H9 (cell line): ENCODE measurements around the gene ABHD17C. TPM values are rescaled to one million over a fixed set of nuclear protein-coding genes. Genes with fewer than 3 reads are reported as not detected.

Experiments used
- DNase-seq: peaks from one replicate; pipeline ENCODE4 v3.0.0-alpha.2; 2017
- H2AFZ ChIP-seq: one replicate; pipeline ENCODE4 v1.6.1; 2013; ENCODE audit warnings: mild to moderate bottlenecking, low read length, control low read depth, moderate library complexity
- H2AK5ac ChIP-seq: 2 replicates; pipeline ENCODE4 v1.6.1; 2013; ENCODE audit warnings: low read length, control low read depth, mixed read lengths; ENCODE audit not compliant: insufficient read length
- H2BK120ac ChIP-seq: one replicate; pipeline ENCODE4 v1.6.1; 2013; ENCODE audit warnings: low read depth, mild to moderate bottlenecking, low read length, control low read depth, inconsistent platforms; ENCODE audit not compliant: poor library complexity, severe bottlenecking
- H2BK12ac ChIP-seq: 2 replicates; pipeline ENCODE4 v1.6.1; 2013; ENCODE audit warnings: low read length, control low read depth, mixed read lengths, low read depth; ENCODE audit not compliant: insufficient read length
- H2BK15ac ChIP-seq: 2 replicates; pipeline ENCODE4 v1.6.1; 2013; ENCODE audit warnings: low read depth, low read length, control low read depth
- H2BK20ac ChIP-seq: one replicate; pipeline ENCODE4 v1.6.1; 2013; ENCODE audit warnings: low read depth, mild to moderate bottlenecking, low read length, control low read depth, inconsistent platforms; ENCODE audit not compliant: poor library complexity, severe bottlenecking
- H2BK5ac ChIP-seq: 2 replicates; pipeline ENCODE4 v1.6.1; 2013; ENCODE audit warnings: low read length, control low read depth, mixed read lengths; ENCODE audit not compliant: insufficient read length
- H3K14ac ChIP-seq: 2 replicates; pipeline ENCODE4 v1.6.1; 2013; ENCODE audit warnings: low read length, control low read depth; ENCODE audit not compliant: insufficient read depth
- H3K18ac ChIP-seq: 2 replicates; pipeline ENCODE4 v1.6.1; 2013; ENCODE audit warnings: low read depth, mild to moderate bottlenecking, mixed read lengths, low read length, control low read depth; ENCODE audit not compliant: insufficient read length
- H3K23ac ChIP-seq: 2 replicates; pipeline ENCODE4 v1.6.1; 2013; ENCODE audit warnings: low read length, control low read depth, mixed read lengths, low read depth; ENCODE audit not compliant: insufficient read length
- H3K23me2 ChIP-seq: 2 replicates; pipeline ENCODE4 v1.6.1; 2013; ENCODE audit warnings: low read depth, mild to moderate bottlenecking, mixed read lengths, low read length, control low read depth; ENCODE audit not compliant: insufficient read length, poor library complexity, severe bottlenecking
- H3K27ac ChIP-seq: 2 replicates; pipeline ENCODE4 v1.5.1; 2013; ENCODE audit warnings: low read length, control low read depth, mixed read lengths, low read depth; ENCODE audit not compliant: insufficient read length
- H3K27me3 ChIP-seq: 2 replicates; pipeline ENCODE4 v1.6.1; 2013; ENCODE audit warnings: low read length, control low read depth, inconsistent platforms; ENCODE audit not compliant: insufficient read depth
- H3K4ac ChIP-seq: 2 replicates; pipeline ENCODE4 v1.6.1; 2013; ENCODE audit warnings: low read depth, mild to moderate bottlenecking, control low read depth, inconsistent platforms, low read length, moderate library complexity
- H3K4me1 ChIP-seq: 2 replicates; pipeline ENCODE4 v1.6.1; 2013; ENCODE audit warnings: low read length, control low read depth, inconsistent platforms; ENCODE audit not compliant: insufficient read depth
- H3K4me2 ChIP-seq: 2 replicates; pipeline ENCODE4 v1.6.1; 2013; ENCODE audit warnings: low read length, control low read depth, mixed read lengths; ENCODE audit not compliant: insufficient read length, insufficient read depth
- H3K56ac ChIP-seq: 2 replicates; pipeline ENCODE4 v1.6.1; 2013; ENCODE audit warnings: low read depth, mild to moderate bottlenecking, mixed read lengths, low read length, control low read depth; ENCODE audit not compliant: insufficient read length
- H3K79me1 ChIP-seq: 2 replicates; pipeline ENCODE4 v1.6.1; 2013; ENCODE audit warnings: low read depth, mild to moderate bottlenecking, moderate library complexity, low read length, control low read depth, inconsistent platforms; ENCODE audit not compliant: insufficient read depth, poor library complexity, severe bottlenecking
- H3K79me2 ChIP-seq: 2 replicates; pipeline ENCODE4 v1.6.1; 2013; ENCODE audit warnings: low read length, control low read depth, inconsistent platforms; ENCODE audit not compliant: insufficient read depth
- H3K9ac ChIP-seq: 2 replicates; pipeline ENCODE4 v1.6.1; 2013; ENCODE audit warnings: low read length, control low read depth, mixed read lengths; ENCODE audit not compliant: insufficient read length; ENCODE audit errors: extremely low read depth
- H3K9me3 ChIP-seq: one replicate; pipeline ENCODE4 v1.6.1; 2013; ENCODE audit warnings: low read depth, low read length, inconsistent platforms; ENCODE audit not compliant: control insufficient read depth
- H3T11ph ChIP-seq: one replicate; pipeline ENCODE4 v1.6.1; 2013; ENCODE audit warnings: mild to moderate bottlenecking, low read length, control low read depth, inconsistent platforms
- H4K20me1 ChIP-seq: one replicate; pipeline ENCODE4 v1.6.1; 2013; ENCODE audit not compliant: control insufficient read depth, insufficient read length, insufficient read depth
- H4K5ac ChIP-seq: 2 replicates; pipeline ENCODE4 v1.6.1; 2013; ENCODE audit warnings: low read depth, mild to moderate bottlenecking, mixed read lengths, low read length, control low read depth; ENCODE audit not compliant: insufficient read length
- H4K8ac ChIP-seq: replicated peaks from 2 replicates; pipeline ENCODE4 v1.6.1; 2013; ENCODE audit warnings: low read length, control low read depth, mixed read lengths, low read depth; ENCODE audit not compliant: insufficient read length
- H4K91ac ChIP-seq: 2 replicates; pipeline ENCODE4 v1.6.1; 2013; ENCODE audit warnings: low read depth, mild to moderate bottlenecking, moderate library complexity, mixed read lengths, low read length, control low read depth; ENCODE audit not compliant: insufficient read length
- H3K27ac Mint-ChIP-seq, 3 experiments: 2 replicates in 2 of 3; 3 replicates in 1 of 3; pipeline ENCODE4 v1.8.0; 2020 to 2021; ENCODE audit warnings: mixed read lengths in 3 of 3, mild to moderate bottlenecking in 1 of 3, moderate library complexity in 1 of 3
- H3K27me3 Mint-ChIP-seq: 2 replicates; pipeline ENCODE4 v1.8.0; 2021; ENCODE audit warnings: low read depth, mild to moderate bottlenecking, moderate library complexity, mixed read lengths
- H3K36me3 Mint-ChIP-seq, 3 experiments: 2 replicates in 2 of 3; 3 replicates in 1 of 3; pipeline ENCODE4 v1.8.0; 2020 to 2021; ENCODE audit warnings: low read depth in 3 of 3, mixed read lengths in 3 of 3; ENCODE audit not compliant: insufficient read depth in 1 of 3
- H3K4me1 Mint-ChIP-seq, 2 experiments: 2 replicates each; pipeline ENCODE4 v1.8.0; 2020; ENCODE audit warnings: mixed read lengths in 2 of 2
- H3K4me3 Mint-ChIP-seq, 2 experiments: 2 replicates in 1 of 2; 3 replicates in 1 of 2; pipeline ENCODE4 v1.8.0; 2020 to 2021; ENCODE audit warnings: mild to moderate bottlenecking in 2 of 2, mixed read lengths in 2 of 2, moderate library complexity in 1 of 2
- H3K9me3 Mint-ChIP-seq, 2 experiments: 2 replicates in 1 of 2; 3 replicates in 1 of 2; pipeline ENCODE4 v1.8.0; 2020; ENCODE audit warnings: mild to moderate bottlenecking in 2 of 2, mixed read lengths in 2 of 2, moderate library complexity in 1 of 2
- WGBS: extraction: QIAGEN DNeasy Blood & Tissue Kit; methylation state at CpG from one replicate; pipeline ENCODE4 v1.1.7; 2013; ENCODE audit warnings: missing lambda C conversion rate, low lambda C conversion rate, mixed read lengths; ENCODE audit not compliant: insufficient read length; ENCODE audit errors: extremely low coverage; 5-methylcytosine and 5-hydroxymethylcytosine counted together
- total RNA-seq: library from RNA; stranded (reverse); gene quantifications from 2 replicates; pipeline ENCODE4 v1.2.1, GENCODE V29; 2021
- TF ChIP-seq, protein P1 (sequence below): fragments of 200-600 bp; sonication (generic); conservative IDR thresholded peaks from 3 replicates; pipeline ENCODE4 v1.8.0; 2021; ENCODE audit warnings: antibody characterized with exemption, mild to moderate bottlenecking

ABHD17C gene
- total RNA-seq, 1 experiment from 2014 or later, result 21.5 TPM

DNA sequence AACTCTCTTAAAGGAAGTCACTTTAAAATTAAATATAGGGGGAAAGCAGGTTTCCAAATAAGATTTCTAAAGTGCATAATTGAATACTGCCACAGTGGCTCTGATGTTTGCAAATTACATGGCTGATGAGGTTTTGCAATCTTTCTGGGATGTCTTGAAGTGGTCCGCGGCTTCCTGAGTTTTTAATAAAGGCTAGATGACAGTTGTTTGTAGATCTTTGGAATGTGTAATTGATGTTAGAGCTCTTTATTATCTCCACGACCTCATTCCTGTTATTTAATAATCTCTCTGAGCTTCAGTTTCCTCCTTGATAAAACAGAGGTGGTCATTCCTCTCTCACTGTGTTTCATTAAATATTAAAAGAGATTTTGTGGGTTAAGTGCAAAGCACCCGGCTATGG is 57.1 kb downstream of the ABHD17C start:
- no peaks in the 10 kb centered on the region for H3K79me2 ChIP-seq
- H3K9ac ChIP-seq, result no peak overlapping the region
- TF ChIP-seq, protein P1, sequence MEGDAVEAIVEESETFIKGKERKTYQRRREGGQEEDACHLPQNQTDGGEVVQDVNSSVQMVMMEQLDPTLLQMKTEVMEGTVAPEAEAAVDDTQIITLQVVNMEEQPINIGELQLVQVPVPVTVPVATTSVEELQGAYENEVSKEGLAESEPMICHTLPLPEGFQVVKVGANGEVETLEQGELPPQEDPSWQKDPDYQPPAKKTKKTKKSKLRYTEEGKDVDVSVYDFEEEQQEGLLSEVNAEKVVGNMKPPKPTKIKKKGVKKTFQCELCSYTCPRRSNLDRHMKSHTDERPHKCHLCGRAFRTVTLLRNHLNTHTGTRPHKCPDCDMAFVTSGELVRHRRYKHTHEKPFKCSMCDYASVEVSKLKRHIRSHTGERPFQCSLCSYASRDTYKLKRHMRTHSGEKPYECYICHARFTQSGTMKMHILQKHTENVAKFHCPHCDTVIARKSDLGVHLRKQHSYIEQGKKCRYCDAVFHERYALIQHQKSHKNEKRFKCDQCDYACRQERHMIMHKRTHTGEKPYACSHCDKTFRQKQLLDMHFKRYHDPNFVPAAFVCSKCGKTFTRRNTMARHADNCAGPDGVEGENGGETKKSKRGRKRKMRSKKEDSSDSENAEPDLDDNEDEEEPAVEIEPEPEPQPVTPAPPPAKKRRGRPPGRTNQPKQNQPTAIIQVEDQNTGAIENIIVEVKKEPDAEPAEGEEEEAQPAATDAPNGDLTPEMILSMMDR, result no peak
- no peak overlapping the region for H3K27ac Mint-ChIP-seq
- H3K4me1 ChIP-seq, result peaks cover 6% of the 10 kb centered on the region; the same call in 1 of the 2 replicates
- no peak overlapping the region for H4K5ac ChIP-seq
- peaks cover 18 to 27% of the 10 kb centered on the region in 2 experiments for H3K4me1 Mint-ChIP-seq
- no peak overlapping the region for H3K4me3 Mint-ChIP-seq
- no peak overlapping the region for H2AK5ac ChIP-seq
- no peak overlapping the region for H2BK20ac ChIP-seq
- H3K9me3 Mint-ChIP-seq, result no peaks in the 10 kb centered on the region
- H2BK15ac ChIP-seq, result no peak overlapping the region
- peaks cover 3 to 12% (median 6%) of the 10 kb centered on the region in 3 experiments; a peak in 4 of 7 replicates for H3K36me3 Mint-ChIP-seq
- H4K20me1 ChIP-seq, result no peaks in the 10 kb centered on the region
- no peak overlapping the region for H4K8ac ChIP-seq
- no peak overlapping the region for H3K18ac ChIP-seq
- no peaks in the 10 kb centered on the region for H3K27me3 Mint-ChIP-seq
- H2BK5ac ChIP-seq, result no peak overlapping the region
- H3K23me2 ChIP-seq, result no peaks in the 10 kb centered on the region
- H3K9me3 ChIP-seq, result no peaks in the 10 kb centered on the region
- H3K27me3 ChIP-seq, result no peaks in the 10 kb centered on the region
- H3K79me1 ChIP-seq, result no peaks in the 10 kb centered on the region
- no peak overlapping the region for H3K4ac ChIP-seq
- H3T11ph ChIP-seq, result no peak overlapping the region
- WGBS, result no CpG with 5 or more reads among the region's 4 CpGs
- H3K27ac ChIP-seq, result no peak overlapping the region
- H3K14ac ChIP-seq, result no peak overlapping the region
- H3K23ac ChIP-seq, result no peak overlapping the region
- DNase-seq, result no peak
- no peak overlapping the region for H2BK120ac ChIP-seq
- H2AFZ ChIP-seq, result no peak overlapping the region
- H3K56ac ChIP-seq, result no peak overlapping the region
- no peak overlapping the region for H3K4me2 ChIP-seq
- H4K91ac ChIP-seq, result no peak overlapping the region
- no peak overlapping the region for H2BK12ac ChIP-seq
